Tongue (tissue), 2 donors: ENCODE results near the gene PSG1. TPM values are rescaled to one million over a fixed set of nuclear protein-coding genes. Genes with fewer than 3 reads are reported as not detected.
"Not testable (repeated sequence)": the region's sequence is repeated elsewhere in the genome, so short reads cannot be mapped to it uniquely, and the experiment has no call there.

ENCODE experiments used
- DNase-seq: peaks from one replicate; pipeline ENCODE4 v3.0.0-alpha.2; 2015
- total RNA-seq: library from RNA; depleted of rRNA; stranded (reverse); fragments of >200 nt; gene quantifications from one replicate; pipeline ENCODE4 v1.2.3, GENCODE V29; 2014

The PSG1 gene
- total RNA-seq, 1 donor from 2014 or later = not detected

GRCh38 chr19:42880621-42881020 is 1.1 kb upstream of the PSG1 start:
- DNase-seq = not testable (repeated sequence)

- DNase-seq = not testable (repeated sequence)
Measured at GRCh38 chr19:42876596-42876995, 2.9 kb downstream of the PSG1 start.

GRCh38 chr19:42875881-42876280 is 3.6 kb downstream of the PSG1 start:
- not testable (repeated sequence) for DNase-seq

GRCh38 chr19:42874901-42875813 is 4.4 kb downstream of the PSG1 start:
- not testable (repeated sequence) for DNase-seq

- not testable (repeated sequence) for DNase-seq
Measured at GRCh38 chr19:42874136-42874535, 5.4 kb downstream of the PSG1 start.

GRCh38 chr19:42872608-42873007 is 6.9 kb downstream of the PSG1 start:
- DNase-seq = no peak

- DNase-seq = no peak
Measured at GRCh38 chr19:42857544-42857867, 22.0 kb downstream of the PSG1 start.

GRCh38 chr19:42856866-42857543 is 22.5 kb downstream of the PSG1 start:
- not testable (repeated sequence) for DNase-seq

GRCh38 chr19:42854745-42855144 is 24.8 kb downstream of the PSG1 start:
- not testable (repeated sequence) for DNase-seq

- peak; percentile 29 for DNase-seq
Measured at GRCh38 chr19:42853231-42853630, 26.3 kb downstream of the PSG1 start.

GRCh38 chr19:42852821-42853220 is 26.7 kb downstream of the PSG1 start:
- not testable (repeated sequence) for DNase-seq

GRCh38 chr19:42851718-42852280 is 27.7 kb downstream of the PSG1 start:
- not testable (repeated sequence) for DNase-seq

GRCh38 chr19:42850981-42851717 is 28.4 kb downstream of the PSG1 start:
- DNase-seq = peak; percentile 17

- no peak for DNase-seq
Measured at GRCh38 chr19:42846597-42846996, 32.9 kb downstream of the PSG1 start.

GRCh38 chr19:42843631-42844030 is 35.9 kb downstream of the PSG1 start:
- not testable (repeated sequence) for DNase-seq

GRCh38 chr19:42832746-42833442 is 46.6 kb downstream of the PSG1 start:
- not testable (repeated sequence) for DNase-seq

GRCh38 chr19:42832023-42832680 is 47.4 kb downstream of the PSG1 start:
- not testable (repeated sequence) for DNase-seq

- no peak for DNase-seq
Measured at GRCh38 chr19:42831221-42832019, 48.1 kb downstream of the PSG1 start.

GRCh38 chr19:42821306-42821977 is 58.1 kb downstream of the PSG1 start:
- DNase-seq = not testable (repeated sequence)
